DMS114 treated with DMSO at 0.1 percent for 48 hours (cell line): Measurements from ENCODE around the gene PRDM10.
A peak's percentile ranks its signal among the peaks of the same experiment; 100 is the strongest.
"Not testable (repeated sequence)": the region's sequence is repeated elsewhere in the genome, so short reads cannot be mapped to it uniquely, and the experiment has no call there.

ENCODE experiments used
- DNase-seq: peaks from one replicate; lab custom pipeline; 2025; ENCODE audit not compliant: unreplicated experiment; lab: John Stamatoyannopoulos, UW

Gene PRDM10

DNA sequence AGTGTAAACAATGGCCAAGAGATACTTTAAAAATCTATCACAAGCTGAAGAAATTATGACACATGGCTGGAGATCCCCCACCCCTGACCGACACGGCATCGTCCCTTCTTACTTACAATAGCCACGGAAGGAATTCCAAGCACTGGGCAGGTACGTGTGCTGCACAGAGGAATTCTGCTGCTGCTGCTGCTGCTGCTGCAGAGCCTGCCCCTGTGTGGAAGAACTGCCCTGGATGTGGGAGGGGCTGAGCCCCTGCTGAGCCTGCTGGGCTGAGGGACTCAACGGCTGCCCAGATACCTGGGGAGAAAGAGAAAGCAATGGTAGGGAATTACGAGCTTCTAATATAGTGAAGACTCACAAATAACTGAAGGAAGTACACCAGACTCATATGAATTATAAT is 92.3 kb downstream of the PRDM10 start:
- DNase-seq = no peak

DNA sequence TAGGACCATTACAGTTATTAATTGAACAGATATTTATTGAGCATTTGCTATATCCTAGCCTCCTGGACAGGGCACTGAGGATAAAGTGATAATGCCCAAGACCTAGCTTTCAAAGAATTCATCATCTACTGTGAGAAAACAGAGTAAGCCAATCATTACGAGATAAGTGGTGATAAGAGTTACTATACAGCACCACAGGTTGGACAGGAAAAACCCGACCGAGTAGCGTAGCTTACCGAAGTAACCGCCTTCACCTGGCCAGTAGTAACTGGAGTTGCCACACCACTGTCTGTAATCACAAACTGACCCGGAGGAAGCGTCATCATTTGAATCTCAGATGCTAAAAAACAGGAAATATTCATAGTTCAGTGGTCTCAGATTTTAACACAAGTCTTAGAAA is 97.2 kb downstream of the PRDM10 start:
- DNase-seq = no peak

DNA sequence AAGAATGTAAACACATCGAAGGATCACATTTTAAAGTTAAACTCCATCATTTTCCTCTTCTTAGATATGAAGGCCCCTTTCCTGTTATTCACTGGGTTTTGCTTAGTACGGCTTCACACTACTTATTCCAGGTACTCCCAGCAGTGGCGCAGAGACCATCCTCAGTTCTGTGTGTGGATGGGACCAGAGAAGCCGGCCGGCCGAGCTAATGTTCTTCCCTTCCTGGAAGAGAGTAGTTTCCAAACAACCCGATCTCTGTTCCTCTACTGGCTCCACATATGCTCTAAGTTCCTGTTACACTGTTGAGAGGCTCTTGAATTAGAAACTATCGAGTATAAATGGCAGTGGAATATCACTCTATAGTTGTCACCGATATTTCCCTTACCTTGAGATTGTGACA is 106.6 kb downstream of the PRDM10 start:
- no peak for DNase-seq

DNA sequence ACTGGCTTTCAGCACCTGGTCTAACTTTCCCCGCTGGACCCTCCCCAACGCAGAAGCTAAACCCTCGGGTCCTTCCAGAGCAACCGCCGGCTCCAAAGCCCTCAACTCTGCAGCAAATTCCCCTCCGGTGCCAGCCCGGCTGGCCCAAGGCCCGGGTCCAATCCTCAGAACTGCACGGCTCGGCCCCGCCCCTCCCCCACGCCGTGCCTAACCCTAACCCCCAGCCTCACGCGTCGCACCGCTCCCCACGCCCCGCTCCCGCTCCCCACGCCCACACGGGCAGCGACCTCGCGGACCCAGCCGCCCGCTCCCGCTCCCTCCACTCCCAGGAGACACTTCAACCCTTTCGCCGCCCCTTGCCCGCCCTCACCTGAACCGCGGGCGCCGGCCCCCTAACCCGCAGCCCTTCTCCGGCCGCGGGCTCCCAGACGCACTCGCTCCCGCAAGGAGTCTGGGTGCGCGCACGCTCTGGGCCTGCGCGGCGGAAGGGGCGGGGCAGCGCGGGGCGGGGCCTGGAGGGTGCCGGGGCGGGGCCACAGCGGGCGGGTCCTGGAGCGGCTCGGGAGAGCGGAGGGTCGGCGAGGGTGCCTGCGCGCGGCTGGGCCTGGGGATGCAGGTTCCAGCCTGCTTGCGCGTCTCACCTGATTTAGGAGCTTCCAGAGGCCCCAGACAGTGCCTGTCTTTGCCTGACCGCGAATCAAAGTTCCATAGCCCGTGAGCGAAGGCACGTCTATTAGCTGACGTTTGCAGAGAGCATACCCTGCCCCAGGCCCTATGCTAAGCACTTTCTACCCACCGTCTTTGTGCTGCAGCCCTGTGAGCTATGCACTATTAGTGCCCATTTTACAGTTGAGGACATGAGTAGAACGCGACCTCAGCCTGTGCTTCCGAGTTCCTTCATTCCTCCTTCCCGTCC is 107.3 kb downstream of the PRDM10 start, which contains the start of gene NFRKB:
TSS of gene NFRKB (minus strand) at position 453 of the 916 bp plus-strand sequence. CDS start 2,729 bp downstream, outside the sequence.
- DNase-seq = peak; percentile 32

DNA sequence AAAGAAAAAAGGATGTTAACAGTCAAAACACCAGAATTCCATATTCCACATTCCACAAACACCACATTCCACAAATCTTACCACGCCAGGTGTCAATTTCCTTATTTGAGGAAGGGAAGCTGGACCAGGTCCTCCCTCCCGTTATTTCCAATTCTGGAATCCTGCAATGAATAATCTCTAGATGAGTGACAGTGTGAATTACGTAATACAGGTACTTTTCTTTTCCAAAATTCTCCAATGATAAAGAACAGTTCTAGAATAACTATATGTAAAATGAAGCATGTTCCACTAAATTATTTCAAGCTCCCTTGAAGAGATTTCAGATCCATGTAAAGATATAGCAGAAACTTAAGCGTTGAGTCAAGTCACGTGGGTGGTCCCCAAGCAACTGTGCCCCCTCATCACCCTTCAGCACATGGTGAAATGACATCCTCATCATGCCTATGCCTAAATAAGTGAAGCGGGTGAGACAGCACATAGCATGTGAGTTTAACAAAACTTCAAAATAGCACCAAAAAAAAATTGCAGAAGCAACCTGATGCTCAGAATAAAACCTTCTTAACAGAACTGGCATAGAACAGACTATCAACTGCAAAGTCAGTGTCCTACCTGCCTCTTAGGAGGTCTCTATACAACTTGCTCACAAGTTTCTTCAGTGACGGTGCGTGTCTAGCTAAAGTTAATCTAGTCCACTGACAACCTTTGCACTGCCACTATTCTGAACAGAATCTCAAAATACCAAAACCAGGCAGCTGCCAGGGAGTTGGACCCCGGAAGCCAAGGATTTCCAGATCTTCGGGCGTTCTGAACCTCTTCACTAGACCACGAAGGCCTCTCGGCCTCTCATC is 108.1 kb downstream of the PRDM10 start:
- no peak for DNase-seq

DNA sequence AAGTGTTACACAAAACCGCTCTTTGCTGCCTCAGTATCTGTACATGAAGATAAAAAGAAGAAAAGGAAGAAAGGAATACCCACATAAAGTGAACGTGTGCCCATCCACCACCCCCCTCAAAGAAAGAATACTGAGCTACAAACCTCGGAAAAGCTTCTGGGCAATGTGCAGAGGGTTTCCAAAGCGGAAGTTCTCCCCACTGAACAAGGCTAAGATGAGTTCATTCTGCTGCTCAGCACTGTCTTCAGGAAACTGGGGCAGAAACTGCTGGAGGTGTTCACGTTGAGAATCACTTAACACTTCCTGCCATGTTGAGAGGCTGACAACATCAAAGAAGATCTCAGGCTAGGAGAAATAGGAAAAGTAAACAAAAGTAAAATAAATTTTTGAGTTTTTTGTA is 114.2 kb downstream of the PRDM10 start:
- DNase-seq = no peak

DNA sequence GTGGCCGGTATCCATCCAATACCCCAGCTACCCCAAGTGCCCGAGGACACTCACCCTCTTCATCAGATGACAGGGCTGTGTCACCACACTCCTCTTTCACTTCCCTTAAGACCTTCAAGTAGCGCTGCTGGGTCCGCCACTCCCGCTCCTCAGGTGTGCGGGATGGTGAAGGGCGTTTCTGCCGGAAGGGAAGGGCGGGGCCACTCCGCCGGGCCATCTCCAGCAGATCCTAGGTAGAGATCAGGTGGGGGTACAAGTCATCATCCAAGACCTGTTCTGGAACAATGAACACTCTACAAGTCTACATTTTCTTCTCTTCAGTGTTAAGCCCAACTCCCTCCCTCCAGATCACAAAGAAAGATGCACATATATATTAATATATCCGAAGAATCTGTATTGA is 117.3 kb downstream of the PRDM10 start:
- no peak for DNase-seq

DNA sequence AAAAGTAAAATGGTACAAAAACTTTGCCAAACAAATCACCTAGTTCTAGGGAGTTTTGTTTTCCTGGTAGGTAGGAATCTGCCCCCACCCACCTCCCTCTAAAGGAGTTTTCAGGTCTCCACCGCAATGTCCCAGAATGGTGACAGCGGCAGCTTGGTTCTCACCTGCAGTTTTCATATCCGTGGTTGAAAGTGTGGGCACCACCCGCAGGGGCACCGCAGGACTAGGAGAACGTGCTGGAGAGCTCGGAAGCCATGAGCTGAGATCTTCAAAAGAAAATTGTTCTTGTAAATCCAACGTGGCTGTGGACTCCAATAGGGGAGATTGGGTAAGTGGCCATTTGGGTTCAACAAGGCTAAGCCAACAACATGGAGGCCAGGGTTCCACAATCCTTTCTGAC is 118.1 kb downstream of the PRDM10 start:
- DNase-seq = no peak

DNA sequence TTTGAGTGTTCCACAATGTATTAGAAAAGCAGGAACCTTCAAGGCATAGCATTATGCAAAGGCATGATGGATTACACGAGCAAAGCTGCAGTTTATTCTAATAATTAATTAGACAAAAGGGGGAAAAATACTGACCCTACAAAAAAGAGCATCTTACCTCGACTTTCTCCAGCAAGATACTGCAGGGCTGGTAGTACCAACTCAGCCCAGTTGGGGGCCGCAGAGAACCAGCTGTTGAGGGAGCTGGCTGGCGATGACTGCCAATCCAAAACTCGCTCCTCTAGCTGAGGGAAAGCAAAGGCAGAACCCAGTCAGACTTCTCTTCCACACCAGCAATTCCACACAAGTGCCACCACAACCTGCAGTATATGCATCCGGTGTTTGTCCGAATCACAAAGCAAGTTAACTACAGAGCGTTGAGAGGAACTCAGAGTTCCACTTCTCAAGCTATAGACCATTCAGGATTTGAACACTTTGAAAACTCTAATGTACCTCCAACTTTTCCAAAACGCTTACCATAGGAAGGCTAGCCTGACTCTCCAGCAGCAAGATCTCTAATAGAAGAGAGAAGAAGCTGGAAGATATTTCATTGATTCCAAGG is 121.0 kb downstream of the PRDM10 start:
- peak; percentile 12 for DNase-seq

DNA sequence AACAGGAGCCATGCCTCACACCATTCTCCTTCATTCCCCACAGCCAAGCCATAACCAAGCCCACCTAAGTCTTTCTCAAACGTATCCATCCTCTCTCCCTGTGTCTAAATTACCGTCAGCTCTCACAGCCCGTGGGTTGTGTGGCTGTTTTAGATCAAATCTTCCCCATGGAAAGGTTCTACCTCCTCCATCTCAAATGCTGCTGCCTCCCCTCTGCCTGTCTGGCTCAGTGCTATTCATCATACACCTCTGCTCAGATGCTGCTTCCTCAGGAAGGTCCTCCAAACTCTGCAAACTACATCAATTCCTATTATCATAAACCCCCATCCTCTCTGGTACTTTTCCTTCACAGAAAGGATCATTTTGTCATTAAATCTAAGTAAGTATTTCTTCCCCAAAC is 122.3 kb downstream of the PRDM10 start:
- DNase-seq = no peak

DNA sequence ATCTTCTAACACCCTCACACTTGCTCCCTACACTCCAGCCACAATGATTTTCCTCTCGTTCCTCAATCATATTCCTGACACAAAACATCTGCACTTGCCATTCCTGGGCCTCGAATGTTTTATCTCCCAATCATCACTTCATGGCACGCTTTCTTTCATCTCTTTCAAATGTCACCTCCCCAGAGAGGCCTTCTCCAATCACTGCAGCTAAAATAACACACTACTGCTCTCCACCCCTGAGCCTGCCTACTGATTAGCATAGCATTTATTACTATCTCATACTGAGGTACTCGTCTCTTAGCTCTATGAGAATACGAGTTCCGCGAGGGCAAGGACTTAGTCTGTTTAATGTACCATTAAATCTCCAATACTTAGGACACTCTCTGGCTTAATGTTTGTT is 130.7 kb downstream of the PRDM10 start:
- no peak for DNase-seq

DNA sequence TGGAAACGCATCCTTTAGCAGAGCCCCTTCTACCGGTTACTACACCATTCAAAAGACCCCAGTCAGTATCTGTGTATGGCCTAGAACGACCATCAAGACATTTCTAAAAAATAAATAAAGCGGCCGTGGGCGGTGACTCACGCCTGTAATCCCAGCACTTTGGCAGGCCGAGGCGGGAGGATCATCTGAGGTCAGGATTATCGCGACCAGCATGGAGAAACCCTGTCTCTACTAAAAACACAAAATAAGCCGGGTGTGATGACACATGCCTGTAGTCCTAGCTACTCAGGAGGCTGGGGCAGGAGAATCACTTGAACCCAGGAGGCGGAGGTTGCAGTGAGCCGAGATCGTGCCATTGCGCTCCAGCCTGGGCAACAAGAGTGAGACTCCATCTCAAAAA is 134.0 kb downstream of the PRDM10 start:
- not testable (repeated sequence) for DNase-seq

DNA sequence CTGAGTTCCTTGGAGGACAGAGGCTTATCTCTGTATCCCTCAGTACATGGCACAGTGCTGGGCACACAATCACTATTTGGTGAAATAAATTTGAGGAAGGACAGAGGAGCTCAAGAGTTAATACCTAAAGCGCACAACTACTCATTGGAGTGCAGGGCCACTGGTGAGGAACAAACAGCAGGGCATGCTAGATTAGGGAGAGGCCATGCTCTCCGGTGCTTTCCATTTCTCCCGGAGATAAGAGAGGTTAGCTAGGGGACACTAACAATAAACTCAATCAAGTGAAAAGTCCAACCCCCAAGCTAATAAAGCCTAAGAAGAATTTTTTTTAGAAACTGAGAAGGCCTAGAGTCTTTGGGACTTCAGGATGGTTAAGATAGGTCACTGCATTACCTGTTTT is 136.3 kb downstream of the PRDM10 start:
- no peak for DNase-seq

DNA sequence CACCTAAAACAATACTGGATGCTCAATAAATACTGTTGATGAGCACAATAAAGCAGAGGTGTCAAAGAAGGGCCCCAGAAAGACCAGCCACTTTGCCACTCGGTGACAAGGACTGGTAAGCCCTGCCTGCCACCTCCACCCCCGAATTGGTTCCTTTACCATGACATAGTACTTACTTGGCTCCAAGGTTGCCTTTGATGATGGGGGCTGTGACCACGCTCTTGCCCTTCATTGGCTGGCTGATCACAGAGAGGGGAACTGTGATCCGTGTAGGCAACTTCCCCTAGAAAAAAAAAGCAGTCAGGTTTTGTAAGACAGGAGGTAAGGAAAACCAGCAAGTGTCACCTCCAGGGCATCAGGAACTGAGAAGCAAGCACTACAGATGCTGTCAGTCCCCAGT is 136.9 kb downstream of the PRDM10 start:
- DNase-seq = no peak

DNA sequence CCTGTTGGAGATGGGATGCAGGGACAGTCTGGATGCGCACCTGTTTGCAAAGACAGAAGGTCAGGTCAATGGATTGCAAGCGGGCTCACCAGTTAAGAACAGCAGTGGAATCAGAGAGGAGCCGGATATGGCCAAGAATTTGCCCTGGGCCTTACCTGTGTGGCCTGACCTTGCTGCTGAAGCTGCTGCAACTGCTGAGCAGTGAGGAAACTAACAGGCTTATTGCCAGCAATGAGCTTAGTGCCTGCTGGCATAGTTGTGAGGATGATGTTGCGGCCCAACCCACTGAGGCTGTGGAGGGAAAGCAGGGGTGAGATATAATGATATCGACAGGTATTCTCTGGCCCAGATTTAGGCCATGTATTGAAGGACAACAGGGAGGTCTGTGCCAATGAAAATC is 137.8 kb downstream of the PRDM10 start:
- no peak for DNase-seq

DNA sequence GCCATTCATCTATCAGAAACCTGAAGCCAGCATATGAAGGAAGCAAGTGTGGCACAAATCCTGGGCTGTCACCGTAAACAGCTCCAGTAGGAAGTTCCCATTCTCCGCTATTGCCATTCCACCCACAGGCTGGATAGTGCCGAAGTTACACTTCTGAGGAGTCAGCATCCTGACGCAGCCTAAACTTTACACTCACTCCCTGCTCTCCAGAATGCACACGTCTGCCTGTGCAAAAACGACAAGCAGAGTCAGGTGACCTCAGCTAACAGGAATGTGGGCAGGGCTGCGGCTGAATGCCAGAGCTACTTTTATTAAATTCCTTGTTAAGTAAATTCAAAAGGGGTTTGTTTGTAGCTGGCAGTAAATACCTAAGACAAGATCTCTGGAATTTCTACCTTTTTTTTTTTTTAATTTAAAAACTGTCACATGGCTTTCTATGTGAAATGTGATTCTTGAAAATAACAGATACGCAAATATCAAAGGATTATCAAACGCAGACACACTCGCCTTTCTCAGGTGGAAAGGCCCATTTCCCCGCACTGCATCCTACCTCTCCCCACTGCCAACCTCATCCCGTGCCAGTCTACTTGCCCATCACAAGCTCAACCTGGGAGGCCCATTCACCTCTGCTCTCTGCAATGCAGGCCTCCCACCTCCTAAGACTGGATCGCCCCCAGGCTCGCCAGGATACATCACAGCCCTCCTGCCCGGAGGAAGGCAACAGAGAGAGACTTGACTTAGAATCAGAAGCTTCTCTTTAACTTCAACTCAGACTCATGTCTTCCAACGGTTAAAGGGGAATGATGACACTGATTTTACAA is 140.7 kb downstream of the PRDM10 start:
- DNase-seq = no peak

DNA sequence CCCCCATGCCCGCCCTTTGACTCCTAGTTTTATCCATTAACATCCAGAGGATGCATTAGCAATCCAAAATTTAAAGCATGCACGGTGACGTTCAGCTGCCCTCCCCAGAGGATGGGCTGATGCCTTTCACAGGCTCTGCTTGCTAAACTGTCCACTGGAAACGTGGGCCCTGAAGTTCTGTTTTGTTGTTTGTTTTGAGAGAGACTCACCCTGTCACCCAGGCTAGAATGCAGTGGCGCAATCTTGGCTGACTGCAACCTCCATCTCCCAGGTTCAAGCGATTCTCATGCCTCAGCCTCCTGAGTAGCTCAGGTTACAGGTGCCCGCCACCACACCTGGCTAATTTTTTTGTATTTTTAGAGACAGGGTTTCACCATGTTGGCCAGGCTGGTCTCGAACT is 146.6 kb downstream of the PRDM10 start:
- DNase-seq = no peak

DNA sequence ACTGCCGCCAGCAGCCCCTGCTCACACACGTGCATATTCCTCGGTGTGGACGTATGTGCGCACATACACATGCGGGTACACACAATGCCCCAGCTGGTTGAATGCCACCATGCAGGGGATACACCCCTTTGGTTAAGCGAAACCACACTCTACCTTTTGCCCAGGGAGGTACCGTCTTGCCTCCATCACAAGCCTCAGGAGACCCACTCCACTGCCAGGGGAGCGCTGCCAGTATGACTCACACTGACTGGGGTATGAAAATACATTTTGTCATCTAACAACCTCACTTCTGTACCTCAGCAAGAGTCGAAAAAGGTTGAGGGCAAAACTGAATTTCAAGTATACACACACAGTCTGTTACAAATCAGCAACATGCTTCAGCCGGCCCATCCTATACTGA is 147.5 kb downstream of the PRDM10 start:
- no peak for DNase-seq

DNA sequence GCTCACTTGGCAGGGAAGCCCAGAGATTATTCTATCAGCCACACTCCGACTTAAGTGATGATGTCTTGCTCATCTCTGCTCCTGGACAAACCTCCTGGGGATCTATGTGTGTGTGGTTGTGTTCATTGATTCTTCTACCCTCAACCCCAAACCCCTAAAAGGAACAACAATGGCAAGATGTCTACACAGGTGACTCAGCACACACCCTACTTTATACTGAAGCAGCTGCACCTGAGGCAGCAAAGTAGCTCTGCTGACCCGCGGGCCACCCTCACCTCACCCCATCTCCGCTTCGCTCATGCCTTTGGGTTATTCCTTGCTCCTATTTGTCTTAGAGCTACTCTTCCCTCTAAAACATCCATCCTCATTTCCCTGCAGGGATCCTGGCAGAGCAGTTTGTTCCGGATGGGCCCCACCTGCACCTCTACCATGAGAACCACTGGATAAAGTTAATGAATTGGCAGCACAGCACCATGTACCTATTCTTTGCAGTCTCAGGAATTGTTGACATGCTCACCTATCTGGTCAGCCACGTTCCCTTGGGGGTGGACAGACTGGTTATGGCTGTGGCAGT is 148.3 kb downstream of the PRDM10 start:
- DNase-seq = no peak

DNA sequence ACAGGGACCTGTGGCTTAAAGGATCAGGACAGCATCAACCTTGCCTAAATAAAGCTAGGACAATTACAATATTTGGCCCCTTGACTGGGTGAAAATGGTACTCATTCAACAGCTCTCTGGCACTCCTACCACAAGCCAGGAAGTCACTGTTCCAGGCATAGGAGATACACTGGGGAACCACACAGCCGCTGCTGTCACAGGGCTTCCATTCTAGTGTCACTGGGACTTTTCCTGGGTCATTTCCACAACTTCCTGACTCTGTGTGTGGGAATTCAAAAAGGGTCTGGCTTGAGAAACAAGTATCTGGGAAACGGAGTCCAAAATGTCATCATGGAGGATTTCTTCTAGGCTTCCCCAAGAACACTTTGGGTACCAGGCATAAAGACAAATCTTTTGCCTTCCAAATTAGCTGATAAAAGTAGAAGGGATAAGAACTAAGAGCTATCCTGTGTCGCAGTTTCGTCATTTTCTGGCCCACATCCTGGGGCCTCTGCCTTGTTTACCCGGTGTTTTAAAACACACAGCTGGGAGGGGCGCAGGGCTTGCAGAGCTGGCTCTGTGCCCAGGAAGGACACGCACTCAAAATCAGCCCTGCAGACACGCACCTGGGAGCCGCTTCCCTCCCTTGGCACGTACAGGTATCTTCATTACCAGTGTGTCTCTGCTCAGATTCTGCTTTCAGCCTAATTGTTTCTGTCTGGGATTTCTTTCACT is 149.0 kb downstream of the PRDM10 start:
- DNase-seq = no peak
